ENCODE results near the gene C18orf54.
"Not testable (repeated sequence)": the region's sequence is repeated elsewhere in the genome, so short reads cannot be mapped to it uniquely, and the experiment has no call there.

The C18orf54 gene

DNA sequence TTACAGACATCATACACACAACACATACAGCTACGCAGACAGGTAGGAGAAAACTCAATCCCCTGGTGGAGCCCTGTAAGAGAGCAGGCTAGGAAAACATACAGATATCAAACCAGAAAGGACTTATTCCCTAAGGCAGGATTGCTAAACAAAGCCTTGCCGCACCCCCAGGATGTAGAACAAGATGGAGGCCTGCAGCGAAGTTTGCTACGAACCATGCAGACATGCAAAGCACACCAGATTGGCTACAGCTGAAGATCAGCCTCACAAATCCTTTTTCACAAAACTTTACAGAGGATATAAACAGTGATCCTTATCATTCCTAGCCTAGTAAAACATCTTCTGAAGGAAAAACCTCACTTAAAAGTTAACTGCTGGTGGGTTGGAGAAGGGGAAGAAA is 28.3 kb downstream of the C18orf54 start:
- Histone ChIP-seq H3K4me3 (no peak overlapping the region), H3K27ac (no peak overlapping the region)

GRCh38 chr18:54386800-54387495 is 29.2 kb downstream of the C18orf54 start:
- H3K27ac ChIP-seq, H3K4me3 ChIP-seq: not testable (repeated sequence)

- H3K27ac ChIP-seq = no peak overlapping the region
Observed at GRCh38 chr18:54387631-54388030, 29.9 kb downstream of the C18orf54 start.

GRCh38 chr18:54388203-54389142 is 30.8 kb downstream of the C18orf54 start:
- H3K4me3 ChIP-seq = no peak overlapping the region

More at GRCh38 chr18:54387631-54388030, 29.9 kb downstream of the C18orf54 start:
- no peak overlapping the region for H3K4me3 ChIP-seq

GRCh38 chr18:54389143-54389505 is 31.4 kb downstream of the C18orf54 start:
- H3K4me3 ChIP-seq = no peak overlapping the region
- no peak overlapping the region for H3K27ac ChIP-seq

More at GRCh38 chr18:54388203-54389142, 30.8 kb downstream of the C18orf54 start:
- H3K27ac ChIP-seq = no peak overlapping the region

GRCh38 chr18:54390838-54391237 is 33.1 kb downstream of the C18orf54 start:
- no peak overlapping the region for H3K27ac ChIP-seq
- no peak overlapping the region for H3K4me3 ChIP-seq

- no peak overlapping the region for H3K27ac ChIP-seq
- no peak overlapping the region for H3K4me3 ChIP-seq
Observed at GRCh38 chr18:54392543-54393023, 34.9 kb downstream of the C18orf54 start.

DNA sequence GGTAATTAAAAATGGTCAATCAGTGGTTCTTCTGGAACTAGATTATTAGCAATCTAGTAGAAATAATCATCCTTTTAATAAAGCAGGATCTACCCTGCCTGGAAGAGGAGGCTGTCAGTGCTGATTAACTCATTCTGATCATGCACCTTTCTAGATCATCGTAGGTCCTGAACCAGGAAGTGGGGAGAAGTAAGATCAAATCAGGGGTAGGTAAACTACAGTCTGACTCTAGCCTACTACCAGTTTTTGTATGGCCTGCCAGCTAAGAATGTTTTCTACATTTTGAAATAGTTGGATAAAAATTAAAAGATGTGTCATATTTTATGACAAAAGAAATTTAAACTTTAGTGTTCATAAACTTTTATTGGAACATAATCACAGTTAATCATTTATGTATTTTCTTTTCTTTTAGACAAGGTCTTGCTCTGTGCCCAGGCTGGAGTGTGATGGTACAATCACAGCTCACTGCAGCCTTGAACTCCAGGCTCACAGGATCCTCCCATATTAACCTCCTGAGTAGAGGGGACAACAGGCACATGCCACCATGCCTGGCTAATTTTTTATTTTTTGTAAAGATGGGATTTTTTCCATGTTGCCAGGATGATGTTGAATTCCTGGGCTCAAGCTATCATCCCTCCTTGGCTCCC is 36.1 kb downstream of the C18orf54 start:
- H3K4me3 ChIP-seq = no peak overlapping the region
- no peak overlapping the region for H3K27ac ChIP-seq

- no peak overlapping the region for H3K4me3 ChIP-seq
- no peak overlapping the region for H3K27ac ChIP-seq
Observed at GRCh38 chr18:54396760-54397159, 39.1 kb downstream of the C18orf54 start.

DNA sequence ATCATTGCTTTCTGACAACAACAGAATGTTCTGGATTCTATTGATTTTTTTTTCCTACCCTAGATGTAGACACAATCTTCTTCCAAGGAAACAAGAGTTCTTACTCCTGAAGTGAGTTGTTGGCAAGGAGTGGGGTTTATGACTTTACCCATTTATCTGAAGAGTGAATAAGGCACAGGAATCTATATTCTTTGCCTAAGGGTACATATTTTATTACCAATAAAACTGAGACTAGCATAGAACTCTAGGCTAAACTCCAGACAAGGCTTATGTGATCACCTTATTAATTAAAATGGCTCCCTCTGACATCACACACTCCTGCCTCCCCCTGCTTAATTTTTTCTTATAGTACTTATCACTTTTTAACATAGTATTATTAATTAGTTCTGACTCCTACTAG is 47.6 kb downstream of the C18orf54 start:
- Histone ChIP-seq H3K27ac (no peak overlapping the region), H3K4me3 (no peak overlapping the region)

GRCh38 chr18:54411781-54412180 is 54.1 kb downstream of the C18orf54 start:
- H3K27ac ChIP-seq = no peak overlapping the region
- no peak overlapping the region for H3K4me3 ChIP-seq

- H3K4me3 ChIP-seq = no peak overlapping the region
- no peak overlapping the region for H3K27ac ChIP-seq
Observed at GRCh38 chr18:54415086-54415485, 57.4 kb downstream of the C18orf54 start.

- H3K4me3 ChIP-seq = no peak overlapping the region
- H3K27ac ChIP-seq = peak overlapping the region in 3 of 21 experiments; percentile 33 to 62 (median 42)
Observed at GRCh38 chr18:54416436-54416835, 58.7 kb downstream of the C18orf54 start.

DNA sequence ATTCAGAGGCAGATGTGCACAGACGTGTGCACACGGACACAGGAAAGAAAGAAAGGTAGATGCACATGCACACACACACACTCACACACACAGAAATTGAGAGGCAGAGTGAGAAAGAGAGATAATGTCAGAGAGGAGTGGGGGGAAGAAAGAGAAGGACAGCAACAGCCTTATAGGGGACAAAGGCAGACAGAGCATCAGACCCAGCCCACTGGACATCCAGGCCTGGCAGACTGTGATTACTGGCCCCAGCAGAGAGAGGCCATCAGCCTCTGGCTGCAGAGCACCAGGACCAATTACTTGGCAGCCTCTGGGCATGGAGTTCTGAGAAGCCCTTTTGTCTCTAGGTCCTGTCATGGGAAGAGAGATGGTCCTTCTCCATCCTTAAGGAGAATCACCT is 66.1 kb downstream of the C18orf54 start:
- Histone ChIP-seq H3K27ac (no peak overlapping the region), H3K4me3 (no peak overlapping the region)

DNA sequence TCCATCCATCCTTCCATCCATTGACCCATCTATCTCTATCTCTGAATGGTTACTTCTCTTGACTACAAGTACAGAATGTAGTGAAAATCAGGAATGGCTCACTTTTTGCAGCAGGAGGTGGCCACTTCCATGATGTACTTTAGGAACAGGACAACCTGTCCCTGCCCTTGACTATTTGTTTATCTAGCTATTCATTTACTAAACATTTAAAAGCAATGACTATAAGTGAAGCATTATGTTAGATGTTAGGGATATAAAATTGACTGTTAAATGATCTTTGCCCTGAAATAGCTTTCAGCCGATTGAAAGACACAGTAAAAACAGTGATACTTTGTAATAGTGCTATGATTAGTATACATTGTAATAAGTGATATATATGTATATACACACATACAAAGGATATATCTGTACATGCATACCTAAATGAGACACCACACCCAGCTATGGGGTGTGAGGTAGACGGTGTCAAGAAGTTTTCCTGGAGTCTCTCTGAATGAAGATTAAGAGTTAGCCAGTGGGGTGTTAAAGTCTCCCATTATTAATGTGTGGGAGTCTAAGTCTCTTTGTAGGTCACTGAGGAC is 68.5 kb downstream of the C18orf54 start:
- H3K27ac ChIP-seq = no peak overlapping the region
- H3K4me3 ChIP-seq = no peak overlapping the region
